GM12872 (cell line): ENCODE data around the gene IBA57.

Experiments used
- TF ChIP-seq, protein P1 (sequence below): IDR thresholded peaks from 3 replicates; pipeline ENCODE4 v1.5.1; 2011; ENCODE audit warnings: low read depth, mild to moderate bottlenecking, low read length, moderate library complexity; ENCODE audit not compliant: insufficient read depth

IBA57 gene

DNA sequence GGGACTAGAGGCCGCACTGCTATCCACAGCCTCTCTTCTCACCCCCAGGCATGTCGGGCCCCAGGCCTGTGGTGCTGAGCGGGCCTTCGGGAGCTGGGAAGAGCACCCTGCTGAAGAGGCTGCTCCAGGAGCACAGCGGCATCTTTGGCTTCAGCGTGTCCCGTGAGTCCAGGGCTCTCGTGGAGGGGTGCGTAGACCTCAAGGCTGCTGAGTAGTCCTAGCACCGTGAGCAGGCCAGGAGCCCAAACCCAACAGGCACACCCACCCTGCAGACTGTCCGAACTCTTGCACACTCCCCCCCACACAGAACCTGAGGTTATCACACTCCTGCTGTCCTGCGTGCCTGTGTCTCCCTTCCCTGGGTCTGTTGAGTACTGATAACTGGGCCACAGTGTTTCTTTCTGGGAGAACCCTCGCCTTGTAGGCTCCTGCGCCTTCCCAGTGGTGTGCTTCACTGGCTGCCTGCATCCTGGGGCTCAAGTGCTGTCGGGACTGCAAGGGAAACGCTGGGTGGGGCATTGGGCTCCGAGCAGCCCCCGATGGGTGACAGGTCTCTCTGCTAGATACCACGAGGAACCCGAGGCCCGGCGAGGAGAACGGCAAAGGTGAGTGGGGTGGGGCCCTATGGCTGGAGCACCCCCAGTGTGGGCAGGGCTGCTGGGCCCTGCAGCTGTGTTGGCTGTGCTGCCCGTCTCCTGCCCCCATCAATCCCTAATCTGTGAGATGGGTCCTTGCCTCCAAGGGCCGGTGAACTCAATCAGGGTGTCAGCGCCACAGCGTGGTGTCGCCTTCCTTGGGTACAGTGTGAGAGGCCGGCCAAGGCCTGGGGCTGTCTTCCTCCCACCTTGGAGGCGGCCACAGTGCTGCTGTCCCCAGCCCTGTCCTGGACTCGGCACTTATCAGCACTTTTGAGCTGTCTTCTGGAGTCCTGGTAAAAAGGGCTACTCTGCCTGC lies 19.9 kb upstream of the IBA57 start:
- TF ChIP-seq, protein P1, sequence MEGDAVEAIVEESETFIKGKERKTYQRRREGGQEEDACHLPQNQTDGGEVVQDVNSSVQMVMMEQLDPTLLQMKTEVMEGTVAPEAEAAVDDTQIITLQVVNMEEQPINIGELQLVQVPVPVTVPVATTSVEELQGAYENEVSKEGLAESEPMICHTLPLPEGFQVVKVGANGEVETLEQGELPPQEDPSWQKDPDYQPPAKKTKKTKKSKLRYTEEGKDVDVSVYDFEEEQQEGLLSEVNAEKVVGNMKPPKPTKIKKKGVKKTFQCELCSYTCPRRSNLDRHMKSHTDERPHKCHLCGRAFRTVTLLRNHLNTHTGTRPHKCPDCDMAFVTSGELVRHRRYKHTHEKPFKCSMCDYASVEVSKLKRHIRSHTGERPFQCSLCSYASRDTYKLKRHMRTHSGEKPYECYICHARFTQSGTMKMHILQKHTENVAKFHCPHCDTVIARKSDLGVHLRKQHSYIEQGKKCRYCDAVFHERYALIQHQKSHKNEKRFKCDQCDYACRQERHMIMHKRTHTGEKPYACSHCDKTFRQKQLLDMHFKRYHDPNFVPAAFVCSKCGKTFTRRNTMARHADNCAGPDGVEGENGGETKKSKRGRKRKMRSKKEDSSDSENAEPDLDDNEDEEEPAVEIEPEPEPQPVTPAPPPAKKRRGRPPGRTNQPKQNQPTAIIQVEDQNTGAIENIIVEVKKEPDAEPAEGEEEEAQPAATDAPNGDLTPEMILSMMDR = no peak

DNA sequence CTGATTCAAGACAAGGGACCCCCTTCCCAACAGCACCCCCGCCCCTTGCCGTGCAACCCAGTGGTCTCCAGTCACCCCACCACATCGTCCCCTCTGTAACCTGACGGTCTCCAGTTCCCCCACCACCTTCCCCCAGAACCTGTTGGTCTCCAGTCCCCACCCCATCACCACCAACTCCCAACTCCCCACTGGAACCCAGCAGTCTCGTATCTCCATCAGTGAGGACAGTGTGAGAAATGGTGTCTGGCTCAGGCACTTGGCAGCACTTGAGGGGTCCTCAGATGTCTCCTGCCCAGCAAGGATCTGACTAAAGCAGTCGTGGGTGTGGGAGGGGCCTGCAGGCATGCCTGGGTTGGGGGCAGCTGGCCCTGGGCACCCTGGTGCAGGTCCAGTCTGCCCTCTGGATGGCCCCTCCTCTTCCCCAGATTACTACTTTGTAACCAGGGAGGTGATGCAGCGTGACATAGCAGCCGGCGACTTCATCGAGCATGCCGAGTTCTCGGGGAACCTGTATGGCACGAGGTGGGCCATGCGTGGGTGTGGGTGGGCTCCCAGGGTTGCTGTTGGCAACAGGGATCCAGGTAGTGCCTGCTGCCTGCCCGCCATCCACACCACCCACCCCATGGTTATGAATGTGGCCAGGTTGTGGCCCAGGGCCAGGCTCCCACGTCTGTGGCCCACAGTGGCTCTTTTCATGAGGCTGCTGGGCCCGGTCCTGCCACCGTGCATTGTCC lies 19.0 kb upstream of the IBA57 start:
- TF ChIP-seq, protein P1 = no peak

DNA sequence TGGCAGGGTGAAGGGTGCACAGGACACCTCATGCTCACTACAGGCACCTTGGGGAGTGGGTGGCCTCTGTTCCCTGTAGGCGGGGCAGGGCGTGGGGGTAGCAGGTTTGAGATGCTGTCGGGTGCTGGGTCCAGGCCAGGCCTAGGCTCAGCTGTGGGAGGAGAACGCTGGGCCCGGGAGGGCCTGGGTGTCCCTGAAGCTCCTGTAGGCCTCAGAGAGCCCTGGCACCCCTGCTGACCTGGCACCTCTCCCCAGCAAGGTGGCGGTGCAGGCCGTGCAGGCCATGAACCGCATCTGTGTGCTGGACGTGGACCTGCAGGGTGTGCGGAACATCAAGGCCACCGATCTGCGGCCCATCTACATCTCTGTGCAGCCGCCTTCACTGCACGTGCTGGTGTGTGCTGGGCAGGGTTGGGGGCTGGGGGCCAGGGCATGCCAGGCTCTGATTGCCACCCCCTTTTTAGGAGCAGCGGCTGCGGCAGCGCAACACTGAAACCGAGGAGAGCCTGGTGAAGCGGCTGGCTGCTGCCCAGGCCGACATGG lies 18.4 kb upstream of the IBA57 start:
- TF ChIP-seq, protein P1 = no peak

DNA sequence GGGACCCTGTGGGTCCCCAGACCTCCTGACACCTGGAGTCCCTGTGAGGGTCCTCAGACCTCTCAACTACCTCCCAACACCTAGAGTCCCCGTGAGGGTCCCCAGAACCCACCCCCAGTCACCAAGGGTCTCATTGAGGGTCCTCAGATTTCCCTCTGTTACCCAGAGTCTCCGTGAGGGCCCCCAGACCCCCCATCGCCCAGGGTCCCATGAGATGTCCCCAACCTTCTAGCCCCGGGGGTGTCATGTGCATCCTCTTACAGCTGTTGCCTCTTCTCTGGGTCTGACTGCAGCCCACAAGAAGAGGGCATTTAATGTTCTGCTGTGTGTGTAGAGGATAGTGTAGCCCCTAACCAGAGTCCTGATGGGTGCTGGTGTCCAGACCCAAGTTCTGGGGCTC lies 17.8 kb upstream of the IBA57 start:
- TF ChIP-seq, protein P1 = no peak

DNA sequence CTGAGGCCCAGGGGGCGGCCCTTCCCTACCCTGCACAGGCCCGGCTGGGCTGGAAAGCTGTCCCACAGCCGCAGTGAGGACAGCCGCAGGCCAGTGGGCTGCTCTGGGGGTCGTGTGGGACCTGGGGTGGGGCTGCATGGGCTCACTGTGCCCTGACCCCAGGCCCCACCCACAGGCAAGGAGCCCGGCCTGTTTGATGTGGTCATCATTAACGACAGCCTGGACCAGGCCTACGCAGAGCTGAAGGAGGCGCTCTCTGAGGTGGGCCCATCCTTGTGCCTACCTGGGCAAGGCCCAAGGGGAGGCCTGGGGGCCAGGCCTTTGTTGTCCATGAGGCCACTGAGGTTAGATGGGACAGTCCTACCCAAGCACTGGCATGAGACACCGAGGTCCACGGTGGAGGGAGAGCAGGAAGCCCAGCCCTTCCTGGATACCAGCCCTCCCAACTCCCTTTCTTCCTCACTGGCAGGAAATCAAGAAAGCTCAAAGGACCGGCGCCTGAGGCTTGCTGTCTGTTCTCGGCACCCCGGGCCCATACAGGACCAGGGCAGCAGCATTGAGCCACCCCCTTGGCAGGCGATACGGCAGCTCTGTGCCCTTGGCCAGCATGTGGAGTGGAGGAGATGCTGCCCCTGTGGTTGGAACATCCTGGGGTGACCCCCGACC lies 17.3 kb upstream of the IBA57 start:
- TF ChIP-seq, protein P1 = no peak

DNA sequence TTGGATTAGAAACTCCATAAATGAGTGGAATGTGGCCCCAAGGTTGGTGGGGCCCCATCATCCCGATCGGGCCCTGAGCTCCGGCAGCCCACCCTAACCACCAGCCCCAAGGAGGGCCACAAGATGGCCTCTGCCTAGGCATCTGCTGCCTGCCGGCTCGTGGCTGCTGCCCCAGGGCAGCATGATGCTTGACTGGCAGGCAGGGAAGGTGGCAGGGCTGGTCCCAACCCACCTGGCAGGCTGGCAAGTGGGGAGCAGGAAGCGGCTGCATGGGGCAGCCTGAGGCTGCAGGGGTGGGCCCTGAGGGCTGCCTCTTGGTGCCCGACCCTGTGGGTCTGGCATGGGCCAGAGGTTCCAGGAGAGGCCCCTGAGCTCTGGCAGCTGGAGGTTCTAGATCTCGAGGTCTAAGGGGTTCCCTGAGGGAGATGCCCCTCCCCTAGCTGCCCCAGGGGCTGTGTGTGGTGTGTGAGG lies 16.6 kb upstream of the IBA57 start:
- TF ChIP-seq, protein P1 = no peak
